PC-9 (cell line): Measurements from ENCODE around the gene CRYGB. TPM values are rescaled to one million over a fixed set of nuclear protein-coding genes. Genes with fewer than 3 reads are reported as not detected.
A peak's percentile ranks its signal among the peaks of the same experiment; 100 is the strongest.
"Not testable (repeated sequence)": the region's sequence is repeated elsewhere in the genome, so short reads cannot be mapped to it uniquely, and the experiment has no call there.

ENCODE experiments used
- BruUV-seq: library from RNA; stranded (reverse); fragments of 400-500 nt; replicated peaks from 2 replicates; lab custom pipeline; 2021; lab: Mats Ljungman, UMichigan
- CTCF ChIA-PET: fragments of 300-600 bp; sonication (Branson Sonifier 250); formaldehyde crosslinking; loops from one replicate; lab custom pipeline; 2022; ENCODE audit warnings: antibody characterized with exemption; lab: Charles Lee
- POLR2A ChIA-PET: fragments of 300-600 bp; sonication (Branson Sonifier 250); formaldehyde crosslinking; loops from one replicate; lab custom pipeline; 2022; ENCODE audit warnings: antibody characterized with exemption; ENCODE audit not compliant: unreplicated experiment; lab: Charles Lee
- DNase-seq, 2 experiments: peaks; one replicate each; pipeline versions ENCODE4 v3.0.0 to v3.0.0-alpha.2; 2015 to 2022; ENCODE audit warnings: mixed read lengths in 1 of 2
- H2AFZ ChIP-seq: fragments of 200-600 bp; sonication (generic); 2 replicates; pipeline ENCODE4 v1.8.1; 2017; ENCODE audit warnings: antibody characterized with exemption
- H3F3A ChIP-seq: fragments of 200-600 bp; sonication (generic); 2 replicates; pipeline ENCODE4 v1.8.1; 2017; ENCODE audit warnings: antibody characterized with exemption, mild to moderate bottlenecking, low read depth; ENCODE audit not compliant: insufficient read depth
- H3K27ac ChIP-seq: fragments of 200-600 bp; sonication (generic); 2 replicates; pipeline ENCODE4 v1.6.1; 2016; ENCODE audit warnings: mixed run types
- H3K27me3 ChIP-seq: fragments of 200-600 bp; sonication (generic); 2 replicates; pipeline ENCODE4 v1.6.1; 2016; ENCODE audit warnings: low read depth, mixed run types; ENCODE audit not compliant: insufficient read depth
- H3K36me3 ChIP-seq: fragments of 200-600 bp; sonication (generic); 2 replicates; pipeline ENCODE4 v1.6.1; 2016; ENCODE audit warnings: low read depth, mixed run types
- H3K4me1 ChIP-seq: fragments of 200-600 bp; sonication (generic); replicated peaks from 2 replicates; pipeline ENCODE4 v1.6.1; 2016; ENCODE audit warnings: mixed run types; ENCODE audit not compliant: insufficient read depth
- H3K4me2 ChIP-seq: fragments of 200-600 bp; sonication (generic); 2 replicates; pipeline ENCODE4 v1.6.1; 2017; ENCODE audit warnings: mixed run types
- H3K4me3 ChIP-seq: fragments of 200-600 bp; sonication (generic); 2 replicates; pipeline ENCODE4 v1.6.1; 2016; ENCODE audit warnings: mixed run types
- H3K79me2 ChIP-seq: fragments of 200-600 bp; sonication (generic); 2 replicates; pipeline ENCODE4 v1.6.1; 2017; ENCODE audit warnings: low read depth, mixed run types
- H3K9me2 ChIP-seq: fragments of 200-600 bp; sonication (generic); 2 replicates; pipeline ENCODE4 v1.8.1; 2017; ENCODE audit warnings: mild to moderate bottlenecking; ENCODE audit not compliant: insufficient read depth
- H3K9me3 ChIP-seq: fragments of 200-600 bp; sonication (generic); 2 replicates; pipeline ENCODE4 v1.8.1; 2016; ENCODE audit warnings: low read depth; ENCODE audit not compliant: insufficient read depth
- H4K20me1 ChIP-seq: fragments of 200-600 bp; sonication (generic); 2 replicates; pipeline ENCODE4 v1.8.1; 2017; ENCODE audit not compliant: insufficient read depth
- CTCF ChIP-seq: fragments of 200-600 bp; sonication (generic); conservative IDR thresholded peaks from 2 replicates; pipeline ENCODE4 v1.6.1; 2017; ENCODE audit warnings: mixed run types, antibody characterized with exemption, mild to moderate bottlenecking, moderate library complexity
- EZH2 ChIP-seq: fragments of 200-600 bp; sonication (generic); IDR thresholded peaks from 2 replicates; pipeline ENCODE4 v1.8.0; 2017; ENCODE audit warnings: antibody characterized with exemption, low read depth
- intact Hi-C: fragments of 100-400 bp; cut with micrococcal nuclease; formaldehyde crosslinking; loops from one replicate; pipeline ENCODE4 v1.10.0; 2022; ENCODE audit not compliant: unreplicated experiment
- total RNA-seq: library from RNA; stranded (reverse); gene quantifications from 2 replicates; pipeline ENCODE4 v1.2.3, GENCODE V29; 2021

CRYGB gene
- total RNA-seq, 1 experiment from 2014 or later = not detected

GRCh38 chr2:208103616-208104015, 42.3 kb downstream of the CRYGB start:
- no peaks in the 10 kb centered on the region for H3K27me3 ChIP-seq
- no peaks in the 10 kb centered on the region for H3K36me3 ChIP-seq
- no peaks in the 10 kb centered on the region for H4K20me1 ChIP-seq
- H3K4me1 ChIP-seq = no peaks in the 10 kb centered on the region
- intact Hi-C loops = loop anchor here (2.0 kb wide), 1 partner anchor 71 kb away; no protein-coding TSS in a partner anchor
- TF ChIP-seq EZH2 (no peak), CTCF (no peak)
- H3K9me3 ChIP-seq = no peaks in the 10 kb centered on the region
- H2AFZ ChIP-seq = no peak overlapping the region
- ChIA-PET CTCF (interaction anchor here (0.6 kb wide), 1 partner anchor 1106 kb away, joined by 3 read pairs; no protein-coding TSS in a partner anchor), POLR2A (no interaction called here)
- no peak for DNase-seq
- no peak overlapping the region for H3K4me3 ChIP-seq
- BruUV-seq = no TSS peak
- no peak overlapping the region for H3K4me2 ChIP-seq
- no peak overlapping the region for H3K27ac ChIP-seq
- no peaks in the 10 kb centered on the region for H3K79me2 ChIP-seq
- H3K9me2 ChIP-seq = no peaks in the 10 kb centered on the region
- H3F3A ChIP-seq = no peaks in the 10 kb centered on the region

- Histone ChIP-seq H2AFZ (no peak overlapping the region), H3K36me3 (no peaks in the 10 kb centered on the region), H3K9me2 (no peaks in the 10 kb centered on the region), H3K27ac (no peak overlapping the region), H4K20me1 (no peaks in the 10 kb centered on the region), H3K4me1 (no peaks in the 10 kb centered on the region), H3K79me2 (no peaks in the 10 kb centered on the region), H3F3A (no peaks in the 10 kb centered on the region), H3K9me3 (no peaks in the 10 kb centered on the region), H3K4me3 (no peak overlapping the region), H3K27me3 (no peaks in the 10 kb centered on the region), H3K4me2 (no peak overlapping the region)
- CTCF ChIA-PET = interaction anchor here (0.6 to 1.7 kb wide), 4 partner anchors 73 to 533 kb away, joined by 4 to 8 read pairs (median 8); partner anchors contain the start of gene IDH1
- peak in 1 of 2 experiments; percentile 38 for DNase-seq
- no TSS peak for BruUV-seq
- intact Hi-C loops = loop anchor here (1.0 to 2.0 kb wide), 2 partner anchors 73 to 153 kb away; partner anchors contain the start of gene IDH1
- POLR2A ChIA-PET = interaction anchor here (0.6 to 0.7 kb wide), 2 partner anchors 153 to 243 kb away, joined by 3 read pairs; partner anchors contain the start of gene IDH1
- TF ChIP-seq EZH2 (no peak), CTCF (peak; percentile 65)
These were observed 44.0 kb downstream of the CRYGB start for GRCh38 chr2:208101716-208102631.

- ChIA-PET POLR2A (no interaction called here), CTCF (no interaction called here)
- TF ChIP-seq EZH2 (no peak), CTCF (no peak)
- Histone ChIP-seq H3K27ac (no peak overlapping the region), H3K27me3 (no peaks in the 10 kb centered on the region), H3K9me2 (no peaks in the 10 kb centered on the region), H3K9me3 (no peaks in the 10 kb centered on the region), H3K79me2 (no peaks in the 10 kb centered on the region), H3K4me1 (no peaks in the 10 kb centered on the region), H2AFZ (no peak overlapping the region), H4K20me1 (no peaks in the 10 kb centered on the region), H3K4me3 (no peak overlapping the region), H3K36me3 (no peaks in the 10 kb centered on the region), H3K4me2 (no peak overlapping the region), H3F3A (no peaks in the 10 kb centered on the region)
- intact Hi-C loops = no loop called here
- BruUV-seq = no TSS peak
- DNase-seq = no peak
These were observed 46.1 kb downstream of the CRYGB start for GRCh38 chr2:208099682-208100470.

GRCh38 chr2:208098701-208099100, 47.3 kb downstream of the CRYGB start:
- H3K4me2 ChIP-seq, CTCF ChIA-PET, POLR2A ChIA-PET: not testable (repeated sequence)

More at GRCh38 chr2:208098701-208099100, 47.3 kb downstream of the CRYGB start:
- BruUV-seq, H3K27me3 ChIP-seq, H3K4me3 ChIP-seq, H3K9me3 ChIP-seq, H3K79me2 ChIP-seq, intact Hi-C loops, H3F3A ChIP-seq, H3K4me1 ChIP-seq, H3K9me2 ChIP-seq, H2AFZ ChIP-seq, H3K27ac ChIP-seq, DNase-seq, H4K20me1 ChIP-seq, H3K36me3 ChIP-seq: not testable (repeated sequence)
